Activated B cell treated with CpG ODN at 0.5 μM for 24 hours (primary cell): ENCODE results near the gene AFAP1L2. TPM values are rescaled to one million over a fixed set of nuclear protein-coding genes. Genes with fewer than 3 reads are reported as not detected.

Experiments used
- ATAC-seq: fragments of 200-7000 bp; cut with Tn5 transposase; one replicate; pipeline ENCODE4 v1.10.0; 2021; ENCODE audit warnings: low read depth, mild to moderate bottlenecking, moderate library complexity
- CTCF ChIA-PET: fragments of 350-600 bp; sonication (Branson Sonifier 250); formaldehyde crosslinking; loops from one replicate; lab custom pipeline; 2021; ENCODE audit warnings: antibody characterized with exemption; lab: Charles Lee
- POLR2A ChIA-PET: fragments of 350-600 bp; sonication (Branson Sonifier 250); formaldehyde crosslinking; loops from one replicate; lab custom pipeline; 2021; ENCODE audit warnings: antibody characterized with exemption; lab: Charles Lee
- DNase-seq: peaks from one replicate; pipeline ENCODE4 v3.0.0; 2022
- H3K27ac Mint-ChIP-seq: one replicate; pipeline ENCODE4 v1.8.0; 2020; ENCODE audit warnings: mixed read lengths
- H3K27me3 Mint-ChIP-seq: one replicate; pipeline ENCODE4 v1.8.0; 2021; ENCODE audit warnings: mixed read lengths
- H3K36me3 Mint-ChIP-seq: one replicate; pipeline ENCODE4 v1.8.0; 2021; ENCODE audit warnings: low read depth, mixed read lengths
- H3K4me1 Mint-ChIP-seq: one replicate; pipeline ENCODE4 v1.8.0; 2021; ENCODE audit warnings: mixed read lengths
- H3K4me3 Mint-ChIP-seq: one replicate; pipeline ENCODE4 v1.8.0; 2020; ENCODE audit warnings: mild to moderate bottlenecking, mixed read lengths
- H3K9me3 Mint-ChIP-seq: one replicate; pipeline ENCODE4 v1.8.0; 2020; ENCODE audit warnings: mixed read lengths
- intact Hi-C: fragments of 100-400 bp; cut with micrococcal nuclease; formaldehyde crosslinking; loops from one replicate; pipeline ENCODE4 v1.15.1; 2024
- total RNA-seq: library from RNA; stranded (reverse); gene quantifications from 2 replicates; pipeline ENCODE4 v1.2.3, GENCODE V29; 2022
- TF ChIP-seq, protein P1 (sequence below): fragments of 200-600 bp; IDR thresholded peaks from one replicate; pipeline ENCODE4 v1.8.0; 2022; ENCODE audit warnings: antibody characterized with exemption, mild to moderate bottlenecking

The AFAP1L2 gene
- total RNA-seq, 1 donor from 2014 or later: 0.89 TPM

DNA sequence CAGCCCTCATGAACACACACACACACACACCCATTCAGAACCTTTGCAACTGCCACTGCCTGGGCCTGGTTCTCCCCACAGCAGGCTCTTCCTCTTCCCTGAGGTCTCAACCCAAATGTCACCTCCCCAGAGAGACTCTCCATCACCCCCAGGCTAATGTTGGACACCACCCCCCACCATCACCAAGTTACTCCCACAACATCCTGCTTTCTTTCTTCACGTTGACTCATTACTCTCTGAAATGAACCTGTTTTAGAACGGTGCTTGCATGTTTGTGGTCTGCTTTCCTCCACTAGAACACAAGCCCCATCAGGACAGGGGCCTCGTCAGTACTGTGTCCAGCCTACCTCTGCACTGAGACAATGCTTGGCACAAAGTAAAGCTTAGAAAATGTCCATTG is 16.0 kb downstream of the AFAP1L2 start:
- H3K36me3 Mint-ChIP-seq: no peaks in the 10 kb centered on the region
- no peaks in the 10 kb centered on the region for H3K9me3 Mint-ChIP-seq
- intact Hi-C loops: no loop called here
- H3K4me1 Mint-ChIP-seq: no peaks in the 10 kb centered on the region
- POLR2A ChIA-PET: no interaction called here
- peaks cover 12% of the 10 kb centered on the region for H3K27me3 Mint-ChIP-seq
- no peak overlapping the region for H3K27ac Mint-ChIP-seq
- TF ChIP-seq, protein P1, sequence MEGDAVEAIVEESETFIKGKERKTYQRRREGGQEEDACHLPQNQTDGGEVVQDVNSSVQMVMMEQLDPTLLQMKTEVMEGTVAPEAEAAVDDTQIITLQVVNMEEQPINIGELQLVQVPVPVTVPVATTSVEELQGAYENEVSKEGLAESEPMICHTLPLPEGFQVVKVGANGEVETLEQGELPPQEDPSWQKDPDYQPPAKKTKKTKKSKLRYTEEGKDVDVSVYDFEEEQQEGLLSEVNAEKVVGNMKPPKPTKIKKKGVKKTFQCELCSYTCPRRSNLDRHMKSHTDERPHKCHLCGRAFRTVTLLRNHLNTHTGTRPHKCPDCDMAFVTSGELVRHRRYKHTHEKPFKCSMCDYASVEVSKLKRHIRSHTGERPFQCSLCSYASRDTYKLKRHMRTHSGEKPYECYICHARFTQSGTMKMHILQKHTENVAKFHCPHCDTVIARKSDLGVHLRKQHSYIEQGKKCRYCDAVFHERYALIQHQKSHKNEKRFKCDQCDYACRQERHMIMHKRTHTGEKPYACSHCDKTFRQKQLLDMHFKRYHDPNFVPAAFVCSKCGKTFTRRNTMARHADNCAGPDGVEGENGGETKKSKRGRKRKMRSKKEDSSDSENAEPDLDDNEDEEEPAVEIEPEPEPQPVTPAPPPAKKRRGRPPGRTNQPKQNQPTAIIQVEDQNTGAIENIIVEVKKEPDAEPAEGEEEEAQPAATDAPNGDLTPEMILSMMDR: no peak
- ATAC-seq (no peak), DNase-seq (no peak)
- CTCF ChIA-PET: no interaction called here
- H3K4me3 Mint-ChIP-seq: no peak overlapping the region

DNA sequence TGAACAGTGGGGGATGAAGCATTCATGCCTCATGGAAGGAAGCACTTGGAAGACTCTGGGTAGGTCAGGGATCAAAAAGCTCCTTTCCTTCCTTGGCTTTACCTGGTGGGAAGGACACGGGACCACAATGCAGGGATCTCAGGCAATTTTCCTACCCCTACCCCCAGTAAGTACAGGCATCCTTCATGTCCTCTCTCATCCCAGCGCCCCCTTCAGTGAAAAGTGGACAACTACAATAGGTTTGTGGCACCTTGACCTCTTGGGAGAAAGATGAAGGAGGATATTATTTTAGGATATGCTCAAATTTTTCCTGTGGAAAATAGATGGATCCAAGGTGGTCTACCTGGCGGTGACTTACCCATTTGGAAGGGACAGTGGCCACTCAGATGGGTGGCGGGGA is 16.5 kb downstream of the AFAP1L2 start:
- Mint-ChIP-seq H3K36me3 (no peaks in the 10 kb centered on the region), H3K4me3 (no peak overlapping the region), H3K9me3 (no peaks in the 10 kb centered on the region), H3K27me3 (peaks cover 9% of the 10 kb centered on the region), H3K4me1 (no peaks in the 10 kb centered on the region), H3K27ac (no peak overlapping the region)
- ATAC-seq: no peak
- TF ChIP-seq, protein P1: no peak
- CTCF ChIA-PET: no interaction called here
- POLR2A ChIA-PET: no interaction called here
- no peak for DNase-seq
- intact Hi-C loops: no loop called here

DNA sequence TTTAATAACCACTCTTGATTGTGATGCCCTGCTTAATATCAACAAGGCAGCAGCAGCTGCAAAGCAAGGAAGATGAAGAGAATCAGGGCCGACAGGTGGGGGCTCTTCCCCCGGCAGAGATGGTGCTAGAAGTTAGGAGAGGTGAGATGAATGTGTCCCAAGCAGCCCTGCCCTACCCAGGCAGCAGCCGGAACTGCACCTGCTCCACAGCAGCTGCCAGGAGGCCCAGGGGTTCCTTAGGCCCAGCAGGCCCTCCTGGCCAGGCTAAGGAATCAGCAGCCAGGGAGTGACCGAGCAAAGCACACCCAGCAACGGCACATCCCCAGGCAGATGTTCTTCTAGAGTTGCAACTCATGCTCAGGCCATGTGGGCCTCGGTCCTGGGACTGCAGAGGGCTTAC is 17.9 kb downstream of the AFAP1L2 start:
- H3K9me3 Mint-ChIP-seq: no peaks in the 10 kb centered on the region
- TF ChIP-seq, protein P1: no peak
- no peak for DNase-seq
- POLR2A ChIA-PET: no interaction called here
- no peaks in the 10 kb centered on the region for H3K36me3 Mint-ChIP-seq
- peaks cover 5% of the 10 kb centered on the region for H3K27me3 Mint-ChIP-seq
- CTCF ChIA-PET: no interaction called here
- H3K4me3 Mint-ChIP-seq: no peak overlapping the region
- ATAC-seq: no peak
- intact Hi-C loops: no loop called here
- H3K4me1 Mint-ChIP-seq: no peaks in the 10 kb centered on the region
- no peak overlapping the region for H3K27ac Mint-ChIP-seq

DNA sequence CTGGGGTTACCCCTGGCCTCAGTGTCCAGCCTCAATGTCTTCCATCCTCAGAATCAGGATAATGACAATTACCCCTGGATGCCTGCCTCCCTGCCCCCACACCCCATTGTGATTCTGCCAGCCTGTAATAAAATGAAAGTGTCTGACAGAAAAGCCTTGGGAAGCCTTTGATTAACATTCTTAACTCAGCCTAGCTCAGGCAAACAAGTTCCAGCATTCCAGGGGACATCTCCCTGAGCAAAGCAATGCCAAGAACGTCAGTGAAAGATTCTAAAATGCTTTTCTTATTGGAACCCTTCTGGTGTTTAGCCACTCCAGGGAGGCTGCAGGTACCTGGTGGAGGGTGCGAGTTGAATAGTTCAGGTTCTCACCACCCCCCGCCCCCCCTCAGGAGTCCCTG is 18.7 kb downstream of the AFAP1L2 start:
- ChIA-PET POLR2A (no interaction called here), CTCF (no interaction called here)
- H3K4me3 Mint-ChIP-seq: no peak overlapping the region
- TF ChIP-seq, protein P1: no peak
- H3K27me3 Mint-ChIP-seq: peaks cover 3% of the 10 kb centered on the region
- intact Hi-C loops: no loop called here
- no peaks in the 10 kb centered on the region for H3K9me3 Mint-ChIP-seq
- ATAC-seq (no peak), DNase-seq (no peak)
- no peak overlapping the region for H3K27ac Mint-ChIP-seq
- no peaks in the 10 kb centered on the region for H3K4me1 Mint-ChIP-seq
- H3K36me3 Mint-ChIP-seq: no peaks in the 10 kb centered on the region

DNA sequence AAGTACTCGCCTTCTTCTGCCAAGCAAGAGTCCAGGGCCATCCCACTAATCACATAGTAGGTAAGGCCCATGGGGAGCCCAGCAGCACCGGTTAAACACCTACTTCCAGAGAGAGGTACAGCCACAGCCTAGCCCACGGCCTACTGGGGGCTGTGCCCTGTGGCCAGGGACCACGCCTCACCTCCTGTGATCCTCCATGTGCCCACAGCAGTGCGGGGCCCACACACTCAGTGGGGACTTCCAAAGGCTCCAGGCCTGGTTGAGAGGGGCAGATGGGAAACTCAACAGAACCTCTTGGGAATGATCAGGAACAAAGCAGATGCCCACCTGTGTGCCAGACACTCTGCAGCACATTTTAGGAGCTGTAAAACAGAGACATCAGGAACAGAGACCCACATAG is 19.7 kb downstream of the AFAP1L2 start:
- no peaks in the 10 kb centered on the region for H3K4me1 Mint-ChIP-seq
- H3K9me3 Mint-ChIP-seq: no peaks in the 10 kb centered on the region
- ChIA-PET CTCF (no interaction called here), POLR2A (no interaction called here)
- H3K36me3 Mint-ChIP-seq: no peaks in the 10 kb centered on the region
- no peak overlapping the region for H3K4me3 Mint-ChIP-seq
- DNase-seq (no peak), ATAC-seq (no peak)
- no peak overlapping the region for H3K27ac Mint-ChIP-seq
- TF ChIP-seq, protein P1: no peak
- H3K27me3 Mint-ChIP-seq: peaks cover 7% of the 10 kb centered on the region
- intact Hi-C loops: no loop called here
